Fibroblast of mammary gland (primary cell): ENCODE results near the gene ELMOD3.
"Not testable (repeated sequence)": the region's sequence is repeated elsewhere in the genome, so short reads cannot be mapped to it uniquely, and the experiment has no call there.

Experiments used
- DNase-seq: peaks from one replicate; pipeline ENCODE4 v3.0.0-alpha.2; 2010; ENCODE audit warnings: low read depth
- H3K4me3 ChIP-seq: 2 replicates; pipeline ENCODE4 v1.5.1; 2011; ENCODE audit warnings: low read depth, mild to moderate bottlenecking, low read length, moderate library complexity; ENCODE audit not compliant: control insufficient read depth
- CTCF ChIP-seq: conservative IDR thresholded peaks from 2 replicates; pipeline ENCODE4 v1.5.1; 2011; ENCODE audit warnings: low read depth, low read length, inconsistent platforms; ENCODE audit not compliant: control insufficient read depth, insufficient read depth

ELMOD3 gene

DNA sequence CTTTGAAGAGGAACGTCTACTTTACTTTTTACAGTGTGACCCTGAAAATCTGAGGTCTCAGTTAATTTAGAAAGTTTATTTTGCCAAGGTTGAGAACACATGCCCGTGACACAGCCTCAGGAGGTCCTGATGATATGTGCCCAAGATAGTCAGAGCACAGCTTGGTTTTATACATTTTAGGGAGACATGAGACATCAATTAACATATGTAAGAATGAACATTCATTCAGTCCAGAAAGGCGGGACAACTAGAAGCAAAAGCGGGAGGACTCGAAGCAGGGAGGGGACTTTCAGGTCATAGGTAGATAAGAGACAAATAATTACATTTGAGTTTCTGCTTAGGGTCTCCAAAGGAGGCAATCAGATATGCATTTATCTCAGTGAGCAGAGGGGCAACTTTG, 23.7 kb downstream of the ELMOD3 start:
- no peak overlapping the region for H3K4me3 ChIP-seq
- DNase-seq: no peak
- TF ChIP-seq CTCF: no peak

- H3K4me3 ChIP-seq: no peak overlapping the region
- TF ChIP-seq CTCF: no peak
- no peak for DNase-seq
These were observed 25.5 kb downstream of the ELMOD3 start for GRCh38 chr2:85380048-85380447.

- not testable (repeated sequence) for H3K4me3 ChIP-seq
- peak; percentile 10 for DNase-seq
These were observed 28.6 kb downstream of the ELMOD3 start for GRCh38 chr2:85383151-85383550.

GRCh38 chr2:85383850-85384249, 29.3 kb downstream of the ELMOD3 start:
- H3K4me3 ChIP-seq: no peak overlapping the region
- no peak for TF ChIP-seq CTCF
- no peak for DNase-seq

DNA sequence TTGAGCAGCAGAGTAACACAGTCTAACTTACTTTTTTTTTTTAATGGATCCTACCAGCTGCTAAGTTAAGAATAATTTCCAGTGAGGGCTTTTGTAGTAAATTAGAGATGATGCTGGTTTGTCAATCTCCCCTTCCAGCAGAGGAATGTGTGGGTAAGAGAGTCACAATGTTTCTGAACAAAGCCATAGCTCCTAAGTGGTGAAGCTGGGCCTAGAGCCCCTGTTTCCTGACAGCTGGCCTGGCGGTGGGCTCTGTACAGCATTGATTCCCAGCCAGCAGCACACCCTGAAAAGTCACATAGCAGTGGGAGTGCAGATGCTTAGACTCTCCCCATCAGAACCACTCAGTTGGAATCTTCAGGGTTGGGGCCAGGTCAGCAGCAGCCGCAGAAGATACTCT, 31.2 kb downstream of the ELMOD3 start:
- no peak for TF ChIP-seq CTCF
- no peak overlapping the region for H3K4me3 ChIP-seq
- DNase-seq: no peak

DNA sequence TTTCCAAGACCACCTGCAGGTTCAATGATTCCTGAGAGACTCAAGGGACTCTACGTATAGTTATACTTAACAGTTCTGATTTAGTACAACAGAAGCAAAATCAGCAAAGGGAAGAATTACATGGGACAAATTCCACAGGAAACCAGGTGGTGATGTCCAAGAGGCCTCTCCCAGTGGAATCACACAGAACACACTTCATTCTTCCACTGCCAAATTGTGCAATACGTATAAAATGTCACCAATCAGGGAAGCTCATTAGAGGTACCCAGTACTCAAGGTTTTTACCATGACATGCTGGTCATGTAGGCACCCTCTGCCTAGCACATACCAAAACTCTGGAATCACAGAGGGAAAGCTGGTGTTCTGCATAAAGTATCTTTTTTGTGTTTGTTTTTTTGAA, 33.2 kb downstream of the ELMOD3 start:
- no peak overlapping the region for H3K4me3 ChIP-seq
- no peak for DNase-seq
- TF ChIP-seq CTCF: no peak

- no peak for DNase-seq
- no peak overlapping the region for H3K4me3 ChIP-seq
- TF ChIP-seq CTCF: no peak
These were observed 34.4 kb downstream of the ELMOD3 start for GRCh38 chr2:85388878-85389538.
